Measurements from ENCODE around the gene CATSPER3.

Gene CATSPER3

GRCh38 chr5:134938030-134938429 is 29.7 kb upstream of the CATSPER3 start:
- DNase-seq (ENCODE audit: low spot score), result no peak
- no peak for TF ChIP-seq CTCF (IDR thresholded peaks at IDR 0.05; ENCODE audit: extremely low read depth, missing control alignments)

GRCh38 chr5:134939500-134939899 is 28.2 kb upstream of the CATSPER3 start:
- TF ChIP-seq CTCF (IDR thresholded peaks at IDR 0.05; ENCODE audit: extremely low read depth, missing control alignments), result no peak
- no peak for DNase-seq (ENCODE audit: low spot score)

GRCh38 chr5:134943547-134943946 is 24.2 kb upstream of the CATSPER3 start:
- DNase-seq (ENCODE audit: low spot score), result no peak
- no peak for TF ChIP-seq CTCF (IDR thresholded peaks at IDR 0.05; ENCODE audit: extremely low read depth, missing control alignments)

GRCh38 chr5:134944630-134945029 is 23.1 kb upstream of the CATSPER3 start:
- DNase-seq (ENCODE audit: low spot score), result no peak
- TF ChIP-seq CTCF (IDR thresholded peaks at IDR 0.05; ENCODE audit: extremely low read depth, missing control alignments), result no peak

- no peak for DNase-seq (ENCODE audit: low spot score)
- TF ChIP-seq CTCF (IDR thresholded peaks at IDR 0.05; ENCODE audit: extremely low read depth, missing control alignments), result no peak
Measured at GRCh38 chr5:134945041-134945440, 22.7 kb upstream of the CATSPER3 start.

GRCh38 chr5:134948911-134949310 is 18.8 kb upstream of the CATSPER3 start:
- no peak for TF ChIP-seq CTCF (IDR thresholded peaks at IDR 0.05; ENCODE audit: extremely low read depth, missing control alignments)
- no peak for DNase-seq (ENCODE audit: low spot score)

GRCh38 chr5:134949316-134949715 is 18.4 kb upstream of the CATSPER3 start:
- DNase-seq (ENCODE audit: low spot score), result no peak

More at GRCh38 chr5:134949316-134949715, 18.4 kb upstream of the CATSPER3 start:
- no peak for TF ChIP-seq CTCF (IDR thresholded peaks at IDR 0.05; ENCODE audit: extremely low read depth, missing control alignments)
